GM18498 (cell line): ENCODE measurements around the gene MIA3.

Experiments used
- ATAC-seq: cut with Tn5 transposase; IDR thresholded peaks from one replicate; pipeline ENCODE4 v1.9.1; 2021; ENCODE audit warnings: mild to moderate bottlenecking, moderate library complexity; ENCODE audit not compliant: unreplicated experiment

The MIA3 gene

DNA sequence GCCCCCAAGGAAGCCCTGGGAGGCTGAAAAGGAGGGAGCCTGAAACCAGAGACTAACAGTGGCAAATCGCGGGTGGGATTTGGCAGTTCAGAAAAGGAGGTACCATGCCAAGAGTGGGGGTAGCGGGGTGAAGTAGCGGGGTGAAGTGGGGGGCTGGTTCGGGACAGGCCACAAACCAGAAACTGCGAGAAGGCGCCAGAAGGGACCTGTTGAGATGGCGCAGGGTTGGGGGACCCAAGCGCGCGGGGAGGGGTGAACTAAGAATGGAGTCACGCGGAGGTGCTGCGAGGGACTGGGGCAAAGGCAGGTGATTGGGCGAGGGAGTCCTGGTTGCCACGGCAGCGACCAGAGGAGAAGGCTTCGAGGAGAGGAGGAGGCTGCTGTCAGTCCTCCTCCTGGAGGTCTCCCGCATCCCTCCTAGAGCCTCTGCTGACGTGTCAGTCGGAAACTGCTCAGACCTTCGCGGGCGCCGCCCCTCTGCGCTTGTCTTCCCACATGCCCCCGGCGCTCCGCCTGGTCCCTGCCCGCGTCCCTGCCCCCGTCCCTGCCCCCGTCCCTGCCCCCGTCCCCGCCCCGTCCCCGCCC is 438 bp upstream of the MIA3 start:
- peak; percentile 88 for ATAC-seq

DNA sequence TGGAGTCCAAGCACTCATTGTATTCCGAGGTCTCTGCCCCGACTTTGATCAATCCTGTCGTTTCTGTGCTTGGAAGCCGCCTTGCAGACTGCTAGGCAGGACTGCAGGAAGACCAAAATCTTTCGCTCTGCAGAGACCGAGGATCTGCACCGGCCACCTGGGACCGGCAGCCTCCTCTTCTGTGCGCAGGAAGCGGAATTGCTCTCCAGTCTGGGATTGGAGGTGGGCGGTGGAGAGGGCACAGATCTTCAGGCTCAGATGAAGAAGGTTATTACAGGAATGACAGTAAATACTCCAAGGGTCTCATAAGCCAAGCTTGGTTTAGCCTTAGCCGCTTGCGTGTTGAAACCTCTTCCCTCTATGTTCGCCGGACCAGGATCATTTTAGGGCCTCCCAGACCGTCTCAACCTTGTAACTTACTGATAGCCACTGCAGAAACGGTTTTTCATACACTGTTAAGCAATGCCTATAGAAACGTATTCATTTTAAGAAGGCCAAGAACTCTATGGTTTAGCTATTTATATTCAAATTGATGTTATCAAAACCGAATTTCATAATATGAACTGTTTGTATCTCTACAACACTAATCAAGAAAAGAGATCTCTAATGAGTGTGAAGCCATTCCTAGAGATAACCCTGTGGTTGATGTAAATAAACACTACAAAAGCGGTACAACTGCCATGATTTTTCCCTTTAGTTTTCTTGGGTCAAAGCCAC is 1.1 kb downstream of the MIA3 start:
- no peak for ATAC-seq

DNA sequence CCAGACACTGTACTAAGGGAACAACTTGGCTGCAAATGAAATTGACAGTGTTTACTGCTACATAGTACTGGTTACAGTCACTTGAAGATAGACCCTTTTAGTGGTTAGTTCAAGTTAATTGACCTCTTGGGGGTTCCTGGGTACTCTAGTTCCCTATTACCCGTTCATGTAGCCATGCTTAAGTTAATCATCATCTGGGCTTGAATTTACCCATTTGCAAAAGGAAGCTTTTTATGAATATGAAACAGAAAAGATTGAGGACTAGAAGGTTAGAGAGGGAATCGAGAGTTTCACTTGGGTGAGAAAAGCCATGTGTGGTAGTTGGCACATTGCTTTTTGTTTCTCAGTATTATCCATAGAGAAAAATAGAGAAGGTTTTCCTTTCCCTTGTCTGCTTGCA is 2.7 kb downstream of the MIA3 start:
- peak; percentile 36 for ATAC-seq

DNA sequence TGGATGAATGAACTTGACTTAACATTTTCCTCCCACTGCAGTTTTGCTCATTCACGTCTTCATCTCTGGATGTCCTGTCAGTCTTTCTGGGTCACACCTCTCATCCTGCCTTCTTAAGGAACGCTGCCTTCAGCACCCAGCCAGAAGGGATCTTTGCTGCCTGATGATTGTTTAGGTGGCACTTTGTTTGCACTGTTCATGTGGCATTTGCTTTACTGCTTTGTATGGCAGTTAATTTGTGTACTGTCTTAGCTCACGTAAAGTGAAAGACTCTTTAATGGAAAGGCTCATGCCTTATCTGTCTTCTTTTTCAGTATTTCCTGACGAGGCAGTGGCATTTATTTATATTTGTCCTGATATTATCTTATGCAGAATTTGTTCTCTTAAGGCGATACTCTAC is 4.9 kb downstream of the MIA3 start:
- ATAC-seq, result no peak

DNA sequence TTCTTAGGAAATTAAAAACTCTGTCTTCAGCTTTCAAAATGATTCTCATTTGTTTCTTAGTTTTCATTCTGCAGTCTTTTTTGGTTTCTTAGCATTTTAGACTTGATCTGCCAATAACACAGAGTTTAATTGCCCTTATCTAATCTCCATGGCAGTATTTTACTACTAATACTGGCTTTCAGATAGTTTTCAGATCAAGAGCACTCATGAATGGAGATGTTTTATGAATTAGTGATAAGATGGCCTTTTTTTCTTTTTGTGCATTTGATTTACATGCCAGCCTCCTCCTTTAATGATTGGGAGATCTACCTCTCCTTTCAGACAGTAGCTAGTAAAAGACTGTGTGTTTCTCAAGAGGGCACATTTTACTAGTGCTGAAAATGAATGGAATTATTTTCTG is 5.6 kb downstream of the MIA3 start:
- no peak for ATAC-seq

DNA sequence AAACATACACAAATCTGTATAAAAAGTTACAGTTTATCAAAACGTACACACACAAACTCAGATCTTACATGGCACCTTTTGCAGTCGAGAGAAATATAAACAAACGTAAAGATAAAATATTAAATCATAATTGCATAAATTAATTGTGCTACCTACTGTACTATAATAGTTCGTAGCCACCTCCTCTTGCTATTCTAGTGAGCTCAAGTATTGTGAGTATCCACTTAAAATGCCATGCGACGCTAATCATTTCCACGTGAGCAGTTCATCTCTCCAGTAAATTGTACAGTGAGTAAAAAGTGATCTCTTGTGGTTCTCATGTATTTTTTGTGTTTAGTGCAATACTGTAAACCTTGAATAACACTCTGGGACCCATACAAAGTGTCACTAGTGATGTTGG is 6.3 kb downstream of the MIA3 start:
- ATAC-seq, result no peak

DNA sequence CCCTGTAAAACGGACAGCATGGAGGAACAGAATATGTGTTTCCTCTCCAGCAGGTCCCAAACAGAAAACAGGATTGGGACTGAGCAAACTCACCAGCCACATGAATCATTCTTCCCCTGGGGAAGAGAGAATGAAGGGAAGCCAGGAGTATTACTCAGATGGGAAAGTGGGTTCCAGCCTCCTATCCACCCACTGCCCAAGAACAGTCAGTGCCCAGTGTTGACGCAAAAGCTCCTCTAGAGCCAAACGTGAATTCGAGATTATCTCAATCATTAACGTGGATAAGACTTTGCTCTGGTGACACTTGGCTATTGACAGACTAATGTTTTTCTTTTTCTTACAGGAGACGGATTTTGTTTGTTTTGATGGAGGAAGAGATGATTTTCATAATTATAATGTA is 9.3 kb downstream of the MIA3 start:
- ATAC-seq, result no peak

DNA sequence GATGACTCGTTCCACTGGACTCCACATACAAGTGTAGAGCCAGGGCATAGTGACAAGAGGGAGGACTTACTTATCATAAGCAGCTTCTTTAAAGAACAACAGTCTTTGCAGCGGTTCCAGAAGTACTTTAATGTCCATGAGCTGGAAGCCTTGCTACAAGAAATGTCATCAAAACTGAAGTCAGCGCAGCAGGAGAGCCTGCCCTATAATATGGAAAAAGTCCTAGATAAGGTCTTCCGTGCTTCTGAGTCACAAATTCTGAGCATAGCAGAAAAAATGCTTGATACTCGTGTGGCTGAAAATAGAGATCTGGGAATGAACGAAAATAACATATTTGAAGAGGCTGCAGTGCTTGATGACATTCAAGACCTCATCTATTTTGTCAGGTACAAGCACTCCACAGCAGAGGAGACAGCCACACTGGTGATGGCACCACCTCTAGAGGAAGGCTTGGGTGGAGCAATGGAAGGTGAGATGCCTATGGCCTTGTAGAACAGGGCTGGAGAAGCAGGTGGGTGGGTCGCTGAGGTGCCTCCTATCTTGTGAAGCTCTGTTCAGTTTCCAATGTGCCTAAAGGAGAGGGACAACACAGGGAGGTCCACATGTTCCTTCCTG is 12.1 kb downstream of the MIA3 start:
- ATAC-seq, result no peak

DNA sequence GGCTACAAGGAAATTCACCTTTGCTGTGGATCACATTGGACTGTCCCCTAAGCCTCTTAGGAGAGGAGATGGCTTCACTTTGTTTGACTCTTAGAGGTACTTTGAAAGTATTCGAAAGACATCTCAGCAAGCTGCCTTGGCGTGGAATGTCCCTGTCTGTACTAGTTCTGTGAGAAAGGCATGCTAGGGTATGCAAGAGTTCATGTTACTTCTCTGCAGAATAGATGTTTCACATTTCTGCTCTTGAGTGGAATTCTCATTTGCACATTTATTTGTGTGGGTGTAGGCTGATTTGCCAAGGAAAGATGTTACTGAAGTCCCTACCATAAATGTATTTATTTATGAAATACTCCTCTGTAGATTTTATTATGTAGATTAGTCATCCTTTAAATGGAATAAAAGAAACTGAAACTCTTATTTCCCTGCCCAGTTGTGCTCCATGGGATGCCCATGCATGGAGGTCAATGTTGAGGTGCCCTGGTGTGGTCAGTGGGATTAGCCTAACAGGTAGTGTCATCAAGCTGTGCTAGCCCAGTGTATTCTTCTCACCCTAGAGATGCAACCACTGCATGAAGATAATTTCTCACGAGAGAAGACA is 13.8 kb downstream of the MIA3 start:
- no peak for ATAC-seq

DNA sequence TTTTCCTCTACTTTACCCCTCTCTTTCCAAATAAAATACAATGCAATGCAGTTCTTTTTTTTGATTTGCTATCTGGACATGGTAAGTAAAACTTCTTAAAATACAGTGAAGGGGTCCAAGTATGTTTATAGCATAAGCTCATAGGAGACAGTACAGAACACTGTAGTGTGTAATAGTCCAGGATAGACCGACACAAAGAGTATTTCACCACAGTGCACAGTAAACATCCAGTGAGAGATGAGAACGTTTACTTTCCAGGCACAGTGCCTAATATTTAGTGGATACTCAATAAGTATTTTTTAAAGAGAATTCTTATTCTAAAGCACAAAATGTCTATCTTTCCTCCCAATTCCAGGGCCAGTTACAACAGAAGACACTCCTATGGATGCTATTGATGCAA is 14.9 kb downstream of the MIA3 start:
- no peak for ATAC-seq

DNA sequence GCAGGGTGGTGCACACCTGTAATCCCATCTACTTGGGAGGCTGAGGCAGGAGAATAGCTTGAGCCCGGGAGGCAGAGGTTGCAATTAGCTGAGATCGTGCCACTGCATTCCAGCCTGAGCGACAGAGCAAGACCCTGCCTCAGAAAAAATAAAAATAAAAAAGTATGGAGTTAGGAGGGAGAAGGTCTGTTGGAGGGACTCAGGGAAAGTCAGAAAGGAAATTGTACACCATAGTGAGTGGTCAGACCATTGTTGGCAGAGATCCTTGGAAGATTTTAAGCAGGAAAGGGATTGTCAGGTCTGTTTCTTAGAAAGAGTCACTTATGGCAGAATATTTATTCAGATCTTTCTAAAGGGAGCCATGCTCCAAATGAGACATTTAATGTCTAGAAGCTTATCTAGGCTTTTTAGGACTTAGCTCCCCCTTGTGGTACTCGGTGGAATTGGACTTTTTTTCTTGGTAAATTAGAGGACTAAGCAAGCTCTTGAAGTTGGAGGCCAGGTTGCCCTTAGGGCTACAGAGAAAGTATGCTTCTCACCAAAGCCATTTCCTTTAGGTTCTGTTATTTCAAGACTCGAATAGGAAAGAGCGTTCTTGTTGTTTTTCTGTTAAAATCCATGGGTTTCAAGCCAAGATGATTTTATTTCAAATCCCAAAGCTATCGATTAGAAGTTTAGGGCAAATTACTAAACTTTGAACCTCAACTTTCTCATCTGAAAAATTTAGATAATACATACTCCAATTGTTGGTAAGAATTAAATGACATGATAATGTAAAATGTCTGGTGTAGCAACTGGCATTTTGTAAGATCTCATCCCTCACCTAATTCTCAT is 16.5 kb downstream of the MIA3 start:
- ATAC-seq, result peak; percentile 89

DNA sequence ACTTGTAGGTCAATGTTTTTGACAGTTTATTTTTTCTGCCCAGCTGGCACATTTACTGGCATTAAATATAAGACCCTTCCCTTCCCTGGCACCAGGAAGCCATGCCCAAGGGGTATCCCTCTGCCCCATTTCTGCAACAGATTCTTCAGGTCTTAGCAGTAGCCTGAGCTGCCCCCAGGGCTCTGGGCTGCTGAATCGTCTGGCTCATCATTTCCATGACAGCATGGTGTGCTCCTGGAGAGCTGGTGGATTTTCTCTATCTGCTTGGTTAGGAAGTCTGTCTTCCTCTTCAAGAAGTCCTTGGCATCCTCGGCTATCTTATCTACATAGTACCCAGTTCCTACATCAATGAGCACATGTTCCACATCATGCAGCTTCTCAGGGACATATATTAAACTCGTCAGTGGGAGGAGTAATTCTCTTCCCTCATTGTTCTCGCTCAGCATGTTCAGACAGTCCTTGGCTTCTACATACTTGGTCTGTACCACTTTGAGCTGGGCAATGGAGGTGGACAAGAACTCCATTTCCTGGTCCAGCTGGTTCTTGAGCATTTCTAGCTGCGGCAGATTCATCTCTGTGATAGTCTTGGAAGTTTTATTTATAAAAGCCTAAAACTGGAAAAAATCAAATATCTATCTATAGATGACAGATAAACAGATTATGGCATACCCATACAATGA is 23.5 kb downstream of the MIA3 start:
- no peak for ATAC-seq

DNA sequence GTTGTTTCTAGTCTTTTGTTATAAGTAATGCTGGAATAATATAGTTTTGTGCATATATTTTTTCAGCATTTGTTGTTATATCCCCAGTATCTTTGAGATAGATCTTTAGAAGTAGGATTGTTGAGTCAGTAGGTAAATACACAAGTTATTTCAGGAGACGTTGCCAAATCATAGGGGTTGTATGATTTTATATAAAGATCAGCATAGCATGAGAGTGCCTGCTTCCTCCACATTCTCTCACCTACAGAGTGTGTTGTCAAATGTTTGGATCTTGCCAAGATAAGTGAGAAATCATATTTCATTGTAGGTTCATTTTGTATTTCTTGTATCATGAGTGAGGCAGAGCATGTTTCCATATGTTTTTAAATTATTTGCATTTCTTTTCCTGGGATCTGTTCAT is 24.6 kb downstream of the MIA3 start:
- ATAC-seq, result no peak

DNA sequence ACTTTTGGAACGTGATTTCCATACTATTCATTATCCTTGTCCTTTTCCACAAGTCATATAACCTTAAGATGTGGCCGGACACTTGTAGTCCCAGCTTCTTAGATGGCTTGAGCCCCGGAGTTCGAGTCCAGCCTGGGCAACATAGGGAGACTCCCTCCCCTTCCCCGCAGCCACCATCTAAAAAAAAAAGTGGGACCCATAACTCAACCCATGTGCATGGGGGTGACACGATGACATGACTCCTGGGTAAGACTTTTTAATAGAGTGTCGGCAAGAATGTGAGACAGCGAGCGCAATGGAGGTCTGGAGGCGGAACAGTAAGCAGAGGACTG is 25.7 kb downstream of the MIA3 start:
- no peak for ATAC-seq

DNA sequence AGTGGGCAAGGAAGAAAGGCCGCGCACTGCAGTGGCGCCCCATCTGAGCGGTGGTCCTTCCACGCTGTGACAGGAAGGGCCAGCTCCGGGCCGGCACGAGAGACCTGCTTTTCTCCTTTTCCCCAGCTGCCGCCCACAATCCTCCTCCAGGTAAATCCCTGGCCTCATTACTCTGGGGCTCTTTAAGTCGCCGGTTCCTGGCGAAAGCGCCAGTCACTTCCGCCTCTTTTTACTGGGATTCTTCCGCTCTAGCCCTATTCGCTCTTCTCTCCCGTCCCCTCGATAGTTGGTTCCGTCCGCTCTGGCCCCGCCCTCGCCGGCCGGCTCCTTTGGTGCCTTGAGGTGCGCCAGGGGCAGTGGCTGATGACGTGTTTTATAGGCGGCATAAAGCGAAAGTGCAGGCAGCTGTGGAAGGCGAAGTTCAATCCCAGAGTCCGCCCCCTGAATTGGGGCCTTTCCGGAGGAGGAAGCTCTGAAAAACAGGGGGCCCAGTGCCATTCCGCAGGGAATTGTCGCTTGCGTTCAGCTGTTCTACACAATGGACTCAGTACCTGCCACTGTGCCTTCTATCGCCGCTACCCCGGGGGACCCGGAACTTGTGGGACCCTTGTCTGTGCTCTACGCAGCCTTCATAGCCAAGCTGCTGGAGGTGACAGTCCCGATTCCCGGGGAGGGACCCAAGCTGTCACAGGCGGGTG is 26.2 kb downstream of the MIA3 start:
- ATAC-seq, result peak; percentile 97

DNA sequence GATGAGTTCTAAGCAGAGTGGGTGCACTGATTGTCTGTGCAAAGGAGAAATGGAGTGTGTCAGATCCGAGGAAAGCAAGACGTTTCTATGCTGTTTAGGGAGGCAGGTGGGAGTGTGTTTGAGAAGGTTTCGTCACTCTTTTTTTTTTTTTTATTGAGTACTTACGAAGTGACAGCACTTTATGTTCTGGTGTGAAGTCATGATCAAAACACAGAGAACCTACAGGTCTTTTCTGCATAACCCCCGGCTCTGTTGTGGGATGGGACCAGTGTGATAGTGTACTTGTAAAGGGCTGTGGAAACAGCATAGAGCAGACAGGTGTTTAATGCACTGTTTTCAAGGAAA is 26.7 kb downstream of the MIA3 start:
- ATAC-seq, result no peak

DNA sequence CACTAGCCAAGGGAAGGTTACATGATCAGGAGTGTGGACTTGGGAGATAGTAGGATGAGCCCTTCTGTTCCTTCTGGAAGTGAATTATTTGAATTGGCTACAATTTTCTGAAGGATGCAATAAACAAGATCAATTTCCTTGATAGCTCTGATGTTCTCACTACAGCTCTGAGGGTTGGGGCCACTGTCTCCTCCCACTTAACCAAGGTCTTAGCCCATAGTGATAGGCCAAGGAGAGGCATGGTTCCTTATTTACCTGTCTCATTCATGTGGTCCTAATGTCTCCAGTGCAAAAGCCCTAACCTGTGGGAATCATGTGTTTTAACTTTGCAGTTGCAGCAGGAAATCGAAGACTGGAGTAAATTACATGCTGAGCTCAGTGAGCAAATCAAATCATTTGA is 34.8 kb downstream of the MIA3 start:
- ATAC-seq, result no peak

DNA sequence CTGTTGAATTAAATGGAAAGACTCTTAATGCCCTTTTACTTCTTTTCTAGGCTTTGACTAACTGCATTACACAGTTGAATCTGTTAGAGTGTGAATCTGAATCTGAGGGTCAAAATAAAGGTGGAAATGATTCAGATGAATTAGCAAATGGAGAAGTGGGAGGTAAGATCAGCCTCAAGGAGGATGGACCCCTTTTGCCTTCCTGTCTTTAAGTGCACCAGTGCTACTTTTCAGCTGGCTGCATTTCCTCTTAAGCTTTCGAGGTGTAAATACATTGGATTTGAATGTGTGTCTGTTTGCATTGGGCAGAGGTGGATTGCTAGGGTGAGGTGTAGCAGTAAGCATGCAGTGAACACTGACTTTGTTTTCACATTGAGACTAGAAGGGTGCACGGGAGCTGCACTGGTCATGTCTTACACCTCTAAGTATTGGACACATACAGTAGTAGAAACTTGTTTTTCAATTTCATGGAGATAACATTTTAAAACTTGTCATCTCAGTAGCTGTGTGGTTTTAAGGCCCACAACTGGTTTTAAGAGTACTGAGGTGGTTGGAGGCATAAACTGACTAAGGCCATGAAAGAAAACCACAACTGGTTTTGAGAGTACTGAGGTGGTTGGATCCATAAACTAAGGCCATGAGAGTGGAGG is 35.4 kb downstream of the MIA3 start:
- ATAC-seq, result peak; percentile 65

DNA sequence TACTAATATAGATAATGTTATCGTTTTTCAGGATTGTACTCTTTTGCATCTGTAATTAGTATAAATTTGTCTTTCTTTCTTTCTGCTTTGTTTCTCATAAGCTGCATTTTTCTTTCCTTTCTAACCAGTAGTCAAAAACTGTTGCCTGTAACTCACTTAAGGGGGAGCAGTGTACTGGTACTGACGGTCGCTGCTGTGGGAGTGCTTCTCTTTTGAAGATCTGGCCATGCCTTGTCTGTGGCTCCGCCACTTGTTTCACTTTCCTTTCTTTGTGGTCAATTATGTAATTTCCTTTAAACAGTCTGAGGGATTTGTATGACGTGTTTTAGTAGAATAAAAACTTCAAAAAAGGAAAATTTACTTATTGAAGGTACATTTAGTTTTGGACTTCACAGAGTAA is 37.0 kb downstream of the MIA3 start:
- ATAC-seq, result peak; percentile 96
